Fibroblast of skin of back (primary cell): ENCODE data around the gene CTNNA2.
"Not testable (repeated sequence)": the region's sequence is repeated elsewhere in the genome, so short reads cannot be mapped to it uniquely, and the experiment has no call there.

Experiments used
- DNase-seq: peaks from one replicate; pipeline ENCODE4 v3.0.0-alpha.2; 2013

The CTNNA2 gene

DNA sequence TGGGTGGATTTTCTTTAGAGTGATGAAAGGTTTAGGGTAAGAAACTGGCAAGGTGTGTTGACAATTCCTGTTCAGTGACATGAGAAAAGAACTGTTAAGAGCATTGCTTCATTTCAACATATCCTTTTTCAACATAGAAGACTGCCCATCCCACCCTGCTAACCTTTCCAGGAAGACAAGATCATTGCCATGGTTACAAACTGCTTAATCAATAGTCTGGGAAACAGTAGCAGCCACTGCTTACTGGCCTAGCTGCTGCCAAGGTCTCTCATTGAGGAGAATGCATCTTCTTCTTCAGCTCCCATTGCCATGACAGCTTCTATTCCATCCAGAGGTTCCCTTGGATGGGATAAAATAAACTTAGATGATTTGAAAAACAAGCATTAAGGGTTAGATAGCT lies 579.6 kb downstream of the CTNNA2 start:
- DNase-seq, result no peak

DNA sequence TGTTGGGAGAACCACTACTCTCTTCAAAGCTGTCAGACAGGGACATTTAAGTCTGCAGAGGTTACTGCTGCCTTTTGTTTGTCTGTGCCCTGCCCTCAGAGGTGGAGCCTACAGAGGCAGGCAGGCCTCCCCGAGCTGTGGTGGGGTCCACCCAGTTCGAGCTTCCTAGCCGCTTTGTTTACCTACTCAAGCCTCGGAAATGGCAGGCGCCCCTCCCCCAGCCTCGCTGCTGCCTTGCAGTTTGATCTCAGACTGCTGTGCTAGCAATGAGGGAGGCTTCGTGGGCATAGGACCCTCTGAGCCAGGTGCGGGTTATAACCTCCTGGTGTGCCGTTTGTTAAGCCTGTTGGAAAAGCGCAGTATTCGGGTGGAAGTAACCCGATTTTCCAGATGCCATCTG lies 585.7 kb downstream of the CTNNA2 start:
- not testable (repeated sequence) for DNase-seq

DNA sequence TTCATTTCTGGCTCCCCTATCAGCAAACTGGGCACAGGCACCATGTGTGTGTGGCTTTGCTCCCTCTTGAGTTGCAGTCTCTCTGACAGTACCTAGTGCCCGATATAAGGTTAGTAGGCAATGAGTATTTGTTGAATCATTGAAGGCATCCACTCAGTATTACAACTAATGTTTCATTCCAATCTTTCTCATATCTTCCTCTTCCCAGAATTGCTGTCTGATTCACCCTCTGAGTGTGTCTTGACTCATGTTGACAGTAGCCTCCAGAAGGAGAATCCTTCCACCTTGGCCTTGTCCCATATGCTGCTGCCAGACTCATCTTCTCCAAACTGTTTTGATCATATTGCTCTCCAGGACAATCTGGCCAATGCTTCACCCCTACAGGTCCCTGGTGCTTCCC lies 589.2 kb downstream of the CTNNA2 start:
- DNase-seq, result peak; percentile 92

DNA sequence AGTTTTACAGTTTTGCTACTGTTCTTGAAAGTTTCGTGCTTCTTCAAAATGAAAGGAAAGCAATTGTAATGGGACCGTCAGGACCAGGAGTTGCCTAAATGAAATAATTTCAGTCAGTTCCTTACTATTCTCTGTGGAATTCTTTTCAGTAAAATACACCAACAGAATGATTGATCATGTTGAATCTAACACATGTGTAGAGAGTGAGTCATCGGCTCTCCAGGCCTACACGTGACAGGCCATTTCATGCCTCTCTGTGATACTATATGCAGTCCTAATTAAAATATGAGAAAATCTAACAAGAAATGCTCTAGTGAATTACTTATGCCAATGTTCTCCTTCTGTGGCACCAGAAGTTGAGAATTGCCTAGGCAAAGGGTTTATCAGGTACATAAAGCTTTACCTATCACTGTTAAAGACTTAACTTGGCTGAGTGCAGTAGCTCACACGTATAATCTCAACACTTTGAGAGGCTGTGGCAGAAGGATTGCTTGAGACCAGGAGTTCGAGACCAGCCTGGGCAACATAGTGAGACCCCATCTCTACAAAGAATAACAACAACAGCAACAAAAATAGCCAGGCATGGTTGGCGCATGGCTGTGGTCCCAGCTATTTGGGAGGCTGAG lies 592.3 kb downstream of the CTNNA2 start:
- DNase-seq, result peak; percentile 44

DNA sequence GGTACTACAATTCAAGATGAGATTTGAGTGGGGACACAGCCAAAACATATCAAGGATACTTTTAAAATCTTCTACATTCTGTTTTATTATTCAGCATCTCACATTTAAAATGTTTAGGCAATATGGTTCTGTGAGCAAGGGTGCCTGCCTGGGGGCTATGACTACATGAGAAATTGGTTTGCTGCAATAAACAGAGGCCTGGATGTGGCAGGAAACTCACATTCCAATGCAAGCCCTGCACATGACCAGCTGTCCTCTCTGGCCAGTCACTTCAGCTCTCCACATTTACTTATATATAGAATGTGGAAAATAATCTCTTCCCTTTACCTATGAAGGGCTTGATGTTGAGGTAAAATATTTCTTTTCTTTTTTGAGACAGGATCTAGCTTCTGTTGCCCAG lies 598.3 kb downstream of the CTNNA2 start:
- DNase-seq, result peak; percentile 1

DNA sequence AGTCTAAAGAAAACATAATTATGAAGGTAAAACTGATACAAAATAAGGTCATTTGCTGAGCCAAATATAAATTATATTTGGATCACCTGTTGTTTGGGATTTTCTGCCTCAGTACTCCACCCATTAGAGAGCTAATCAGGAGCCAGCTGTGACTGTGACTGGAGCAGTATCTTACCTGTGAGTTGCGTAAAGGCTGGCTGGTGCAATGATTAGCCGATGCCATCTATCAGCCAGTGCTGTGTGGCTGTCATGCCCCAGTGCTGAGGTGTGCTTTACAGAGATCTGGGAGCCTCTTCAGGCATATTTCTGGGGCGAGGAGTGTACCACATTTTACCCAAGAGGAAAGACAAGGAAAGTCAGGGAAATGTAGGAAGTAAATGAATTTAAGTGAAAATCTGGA lies 599.9 kb downstream of the CTNNA2 start:
- DNase-seq, result no peak

DNA sequence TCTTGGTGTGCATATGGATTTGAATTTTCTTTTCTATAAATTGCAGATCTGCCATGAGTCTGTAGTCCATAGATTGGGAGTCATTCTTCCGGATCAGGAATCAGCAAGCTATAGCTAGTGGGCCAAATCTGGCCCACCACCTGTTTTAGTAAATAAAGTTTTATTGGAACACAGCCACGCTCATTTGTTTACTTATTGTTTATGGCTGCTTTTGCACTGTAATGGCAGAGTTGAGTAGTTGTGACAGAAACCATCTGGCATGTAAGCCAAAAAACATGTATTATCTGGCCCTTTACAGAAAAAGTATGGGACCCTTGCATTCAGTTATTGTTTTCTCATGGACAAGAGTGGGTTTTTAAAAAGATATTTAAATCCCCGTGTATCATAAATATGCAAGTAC lies 600.5 kb downstream of the CTNNA2 start:
- no peak for DNase-seq

DNA sequence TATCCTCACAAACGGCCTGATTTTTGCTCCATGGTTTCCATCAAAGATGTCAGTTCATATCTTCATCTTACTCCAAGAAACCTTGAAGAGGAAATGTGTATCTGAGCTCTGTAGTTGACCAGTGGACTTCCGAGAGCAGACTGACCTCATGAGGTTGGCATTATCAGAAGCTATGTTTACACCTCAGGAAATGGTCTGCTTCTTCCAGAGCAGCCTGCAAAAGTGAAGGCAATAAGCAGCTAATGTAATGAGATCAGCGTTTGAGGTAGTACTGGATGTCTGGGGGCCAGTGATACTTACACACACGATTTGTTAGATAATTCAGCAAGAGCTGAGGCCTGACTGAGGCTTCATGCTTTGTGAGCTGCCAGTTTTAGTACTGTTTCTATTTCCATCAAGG lies 602.0 kb downstream of the CTNNA2 start:
- no peak for DNase-seq

DNA sequence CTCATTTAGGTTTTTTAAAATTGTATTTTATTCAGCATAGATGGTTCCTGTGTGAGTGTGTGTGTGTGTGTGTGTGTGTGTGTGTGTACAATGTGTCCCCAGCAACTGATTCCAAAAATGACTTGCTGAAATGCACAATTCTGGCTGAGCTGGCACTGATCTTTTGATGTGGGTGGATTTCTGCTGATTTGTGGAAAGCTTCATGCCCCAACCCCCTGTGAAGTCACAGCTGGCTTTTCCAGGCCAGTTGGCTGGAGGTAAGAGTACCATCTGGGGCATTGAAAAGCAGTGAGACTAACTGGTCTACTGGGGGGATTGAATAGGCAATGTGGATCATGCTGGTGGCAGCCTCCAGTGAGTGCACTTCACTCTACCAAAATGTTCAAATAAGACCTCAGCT lies 604.5 kb downstream of the CTNNA2 start:
- no peak for DNase-seq

DNA sequence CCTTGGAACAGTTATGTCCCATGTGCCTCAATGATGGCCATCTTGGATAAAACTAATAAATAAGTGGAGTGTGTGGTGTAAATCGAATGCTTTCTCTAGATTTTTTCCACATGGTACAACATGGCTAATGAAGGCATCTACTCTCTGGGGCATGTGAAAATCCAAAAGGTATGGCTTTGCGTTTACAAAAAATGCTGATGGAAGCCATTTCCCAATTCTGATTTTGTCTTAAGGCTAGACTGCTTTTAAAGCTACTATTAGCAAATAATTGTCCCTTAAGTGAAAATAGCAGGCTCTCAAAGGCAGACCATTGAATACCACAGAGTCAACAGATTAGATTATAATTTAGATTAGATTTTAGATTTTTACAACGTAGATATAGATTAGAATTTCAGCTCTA lies 608.0 kb downstream of the CTNNA2 start:
- DNase-seq, result no peak

DNA sequence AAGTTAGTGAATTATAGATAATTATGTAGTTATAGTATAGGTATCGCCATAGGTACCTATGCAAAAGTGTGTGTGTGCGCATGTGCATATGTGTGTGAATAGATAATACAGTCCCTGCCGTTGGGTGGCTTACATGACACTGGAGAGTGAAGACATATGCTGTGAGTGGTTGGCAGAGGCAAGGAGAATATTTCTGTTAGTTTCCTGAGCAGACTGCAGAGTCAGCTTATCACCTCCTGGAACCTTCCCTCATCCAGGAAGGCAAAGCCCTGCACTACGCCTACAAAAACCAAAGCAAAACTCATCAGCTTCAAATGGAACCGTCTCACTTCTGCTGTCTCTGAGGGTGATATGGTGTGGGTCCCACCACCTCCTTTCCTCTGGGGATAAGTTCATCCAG lies 609.8 kb downstream of the CTNNA2 start:
- DNase-seq, result no peak

DNA sequence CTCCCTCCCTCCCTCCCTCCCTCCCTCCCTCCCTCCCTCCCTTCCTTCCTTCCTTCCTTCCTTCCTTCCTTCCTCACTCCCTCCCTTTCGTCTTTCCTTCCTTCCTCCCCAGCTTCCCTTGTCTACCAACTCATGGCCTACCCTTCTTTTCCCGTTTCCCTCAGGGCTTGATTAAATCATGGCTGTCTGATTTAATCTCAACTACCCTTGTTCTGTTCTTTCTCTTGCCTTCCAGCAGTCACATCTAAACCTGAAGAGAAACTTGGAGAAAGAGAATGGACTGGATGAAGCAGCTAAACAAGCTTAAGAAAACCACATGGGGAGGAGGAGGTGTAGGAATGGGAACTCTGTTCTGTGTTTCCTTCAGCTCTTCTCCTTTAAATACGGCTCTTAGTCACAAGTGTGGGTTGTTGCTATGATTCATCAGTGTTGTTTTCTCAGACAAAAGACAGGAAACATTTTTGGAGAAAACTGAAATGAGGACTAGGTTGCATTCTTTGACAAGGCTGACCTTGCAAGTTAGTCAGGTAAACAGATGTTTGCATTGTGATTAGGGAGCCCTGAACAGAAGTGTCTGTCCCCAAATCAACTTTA lies 613.8 kb downstream of the CTNNA2 start:
- peak; percentile 48 for DNase-seq

DNA sequence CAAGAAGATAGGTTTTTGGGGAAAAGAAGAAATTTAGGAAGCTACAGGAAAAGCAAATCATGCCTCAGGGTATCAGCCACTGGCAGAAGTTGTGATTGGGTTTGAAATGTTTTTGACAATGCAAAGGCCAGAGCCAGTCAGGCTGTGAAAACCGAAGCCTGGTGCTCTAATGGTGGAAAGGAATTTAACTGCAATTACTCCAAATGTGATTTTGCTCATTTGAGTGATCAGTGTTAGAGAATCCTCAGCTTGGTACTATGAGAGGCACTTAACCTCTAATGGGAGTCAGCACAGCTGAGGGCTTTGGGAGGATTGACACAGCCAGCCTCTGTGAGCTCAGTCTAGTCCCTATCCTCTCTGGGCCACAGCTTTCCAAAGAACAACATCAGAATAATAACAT lies 615.2 kb downstream of the CTNNA2 start:
- DNase-seq, result no peak

DNA sequence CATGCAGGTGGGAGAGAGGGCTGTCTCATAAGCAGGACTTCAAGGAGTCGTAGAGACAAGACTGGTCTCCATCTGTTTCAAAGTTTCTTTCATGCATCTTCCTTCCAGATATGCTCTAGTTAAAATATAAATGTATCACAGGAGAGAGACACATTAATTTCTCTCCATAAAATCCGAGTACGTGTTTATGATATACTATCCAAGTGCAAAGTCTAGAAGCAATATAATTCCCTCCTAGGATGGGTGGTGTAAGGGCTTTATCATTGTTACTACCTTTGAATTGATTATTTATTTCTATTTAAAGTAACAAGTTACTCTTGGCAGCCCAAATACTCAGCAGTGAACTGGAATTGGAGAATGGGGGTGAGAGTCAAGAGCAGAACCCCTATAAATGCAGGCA lies 619.4 kb downstream of the CTNNA2 start:
- DNase-seq, result no peak

DNA sequence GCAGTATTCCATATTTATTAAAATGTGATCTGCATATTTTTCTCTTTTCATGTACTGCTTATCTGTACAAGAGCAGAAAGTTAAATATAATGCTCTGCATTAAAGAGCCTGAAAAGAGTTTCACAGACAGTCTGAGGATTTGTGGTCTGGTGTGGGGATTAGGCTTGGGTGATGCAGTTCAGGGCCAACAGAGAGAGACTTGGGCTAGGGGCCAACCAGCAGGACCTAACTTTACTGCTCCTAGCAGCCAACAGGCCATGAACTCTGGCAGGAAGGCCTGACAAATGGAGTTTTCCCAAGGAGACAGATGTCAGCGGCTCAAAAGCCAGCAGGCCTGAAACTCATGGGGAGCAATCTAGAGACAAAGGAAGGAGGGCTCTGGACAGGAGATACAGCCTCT lies 622.1 kb downstream of the CTNNA2 start:
- no peak for DNase-seq

DNA sequence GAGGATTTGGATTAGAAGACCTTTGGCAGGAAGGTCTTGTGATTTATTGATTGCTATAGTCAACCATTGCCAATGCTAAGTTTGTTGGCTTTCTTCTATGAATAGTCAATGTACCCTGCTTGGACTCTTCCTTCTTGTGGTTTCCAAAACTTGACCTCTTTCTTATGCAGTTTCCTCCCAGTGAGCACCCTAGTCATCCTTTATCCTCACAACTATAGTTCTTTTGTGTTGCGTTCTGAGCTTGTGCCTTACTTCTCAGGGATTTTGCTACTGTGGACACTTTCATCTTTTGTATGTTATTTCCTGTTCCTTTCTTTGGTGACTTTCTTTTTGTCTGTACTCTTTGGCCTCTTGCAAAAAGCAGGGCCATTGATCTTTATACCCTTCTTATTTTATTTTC lies 623.5 kb downstream of the CTNNA2 start:
- no peak for DNase-seq

DNA sequence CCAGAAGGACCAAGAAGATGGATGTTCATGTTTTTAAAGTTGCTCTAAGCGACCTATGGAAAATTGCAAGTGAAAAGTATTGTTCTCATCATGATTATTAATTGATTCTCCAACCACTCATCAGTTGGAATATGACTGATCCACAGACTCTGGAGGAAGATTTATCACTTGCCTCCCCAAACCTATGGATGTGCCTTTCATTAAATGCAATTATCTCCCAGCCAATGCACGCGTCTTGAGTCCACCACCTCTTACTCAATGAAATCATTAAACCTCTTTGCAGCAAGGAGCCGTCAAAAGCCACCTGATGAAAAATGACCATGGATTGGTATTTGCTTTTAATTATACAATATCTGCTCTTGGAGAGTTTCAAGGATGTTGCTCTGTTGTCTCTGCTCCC lies 626.1 kb downstream of the CTNNA2 start:
- DNase-seq, result no peak

DNA sequence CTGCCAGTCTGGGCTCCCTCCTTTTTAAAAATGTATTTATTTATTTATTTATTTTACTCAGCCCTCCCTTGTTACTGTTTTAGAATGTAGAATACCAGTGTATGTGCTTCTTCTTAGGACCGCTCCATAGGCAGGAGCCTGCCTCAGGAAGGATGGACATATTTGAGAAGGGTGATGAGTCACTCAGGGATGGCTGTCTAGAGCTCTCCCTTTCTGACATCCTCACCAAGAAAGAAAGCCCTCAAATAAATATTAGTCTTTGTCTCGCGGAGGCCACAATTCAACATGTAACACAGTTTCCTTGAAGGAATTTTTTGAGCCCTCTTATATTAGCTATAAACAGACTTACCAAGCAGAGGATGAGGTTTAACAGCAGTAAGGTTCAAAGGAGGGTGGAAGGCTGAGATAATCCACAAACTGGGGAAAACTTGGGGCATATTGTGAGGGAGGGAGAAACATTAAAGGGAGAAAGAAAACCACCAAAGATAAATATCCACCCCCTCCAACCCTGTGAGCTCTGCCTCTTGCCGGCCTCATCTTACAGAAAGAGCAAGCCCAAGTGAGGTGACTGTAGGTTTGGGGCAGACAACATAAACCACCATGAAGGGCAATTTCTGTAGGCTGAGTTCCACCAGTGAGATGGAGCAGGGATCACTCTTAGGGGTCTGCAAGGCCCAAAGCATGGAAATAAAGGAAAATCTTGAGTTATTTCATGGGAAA lies 628.3 kb downstream of the CTNNA2 start:
- peak; percentile 17 for DNase-seq

DNA sequence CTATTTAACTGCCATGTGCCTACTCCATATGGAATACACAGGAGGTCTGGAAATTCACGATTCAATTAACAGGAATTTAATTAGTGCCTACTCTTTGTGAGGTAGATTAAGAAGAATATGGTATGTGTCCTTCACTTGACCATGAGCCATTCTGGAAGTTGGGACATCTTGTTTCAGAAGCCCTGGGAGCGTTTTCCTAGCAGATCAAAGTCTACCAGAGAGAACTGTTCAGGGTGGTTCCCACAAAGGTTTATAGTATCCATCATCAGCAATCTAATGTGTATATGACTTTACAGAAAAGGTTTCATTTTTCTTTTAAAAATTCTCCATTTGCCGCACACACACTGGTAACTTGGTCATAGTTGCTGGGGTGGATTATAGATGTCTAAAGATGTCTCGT lies 632.6 kb downstream of the CTNNA2 start:
- DNase-seq, result no peak

DNA sequence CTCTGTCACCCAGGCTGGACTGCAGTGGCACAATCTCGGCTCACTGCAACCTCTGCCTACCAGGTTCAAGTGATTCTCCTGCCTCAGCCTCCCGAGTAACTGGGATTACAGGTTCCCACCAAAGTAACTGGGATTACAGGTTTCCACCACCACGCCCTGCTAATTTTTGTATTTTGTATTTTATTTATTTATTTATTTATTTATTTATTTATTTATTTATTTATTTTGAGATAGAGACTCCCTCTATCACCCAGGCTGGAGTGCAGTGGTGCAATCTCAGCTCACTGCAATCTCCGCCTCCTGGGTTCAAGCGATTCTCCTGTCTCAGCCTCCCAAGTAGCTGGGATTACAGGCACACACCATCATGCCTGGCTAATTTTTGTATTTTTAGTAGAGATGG lies 633.9 kb downstream of the CTNNA2 start:
- not testable (repeated sequence) for DNase-seq

DNA sequence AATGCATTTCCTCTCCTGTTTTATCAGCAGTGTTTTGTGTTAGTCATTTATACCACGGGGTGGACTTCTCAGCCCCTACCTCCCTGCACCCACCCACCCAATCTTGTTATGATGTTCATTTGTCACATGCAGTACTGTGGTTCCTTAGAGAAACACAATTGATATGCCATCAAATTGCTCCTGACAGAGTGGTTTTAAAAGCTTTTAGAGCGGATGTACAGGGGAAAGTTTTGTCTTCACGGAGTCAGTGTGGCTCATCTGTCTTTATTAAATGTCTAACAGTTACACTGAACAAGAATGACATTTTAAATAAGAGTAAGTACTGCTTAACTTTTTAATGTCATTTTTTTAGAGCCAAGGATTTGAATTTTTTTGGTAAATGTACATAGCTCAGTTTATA lies 634.8 kb downstream of the CTNNA2 start:
- no peak for DNase-seq

DNA sequence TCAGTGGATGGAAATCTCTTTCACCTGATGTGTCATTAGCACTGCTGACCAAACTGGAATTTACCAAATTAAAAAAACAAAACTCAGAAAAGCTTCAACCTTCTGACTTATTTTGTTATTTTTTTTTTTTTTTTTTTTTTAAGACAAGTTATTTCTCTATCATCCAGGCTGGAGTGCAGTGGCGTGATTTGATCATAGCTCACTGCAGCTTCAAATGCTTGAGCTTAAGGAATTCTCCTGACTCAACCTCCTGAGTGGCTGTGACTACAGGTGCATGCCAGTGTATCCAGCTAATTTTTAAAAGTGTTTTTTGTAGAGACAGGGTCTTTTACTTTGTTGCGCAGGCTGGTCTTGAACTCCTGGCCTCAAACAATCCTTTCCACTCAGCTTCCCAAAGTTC lies 636.1 kb downstream of the CTNNA2 start:
- no peak for DNase-seq

DNA sequence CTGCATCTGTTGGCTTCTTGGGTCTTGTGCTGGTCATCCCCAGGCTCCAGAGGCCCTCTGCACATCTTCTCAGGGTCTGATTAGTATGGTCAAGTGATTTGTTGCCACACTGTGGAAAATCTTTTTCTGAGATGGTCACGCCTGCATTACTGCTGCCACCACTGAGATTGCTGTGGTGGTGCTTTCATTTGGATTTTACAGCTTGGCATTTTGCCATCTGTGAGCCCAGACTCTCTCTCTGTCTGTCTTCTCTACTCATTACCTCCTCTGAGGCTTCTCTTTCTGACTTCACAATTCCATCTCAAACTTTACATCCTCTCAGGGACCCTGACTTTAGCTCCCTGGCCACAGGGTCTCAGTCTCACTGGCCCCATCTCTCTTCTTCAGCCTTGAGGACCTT lies 637.1 kb downstream of the CTNNA2 start:
- no peak for DNase-seq

DNA sequence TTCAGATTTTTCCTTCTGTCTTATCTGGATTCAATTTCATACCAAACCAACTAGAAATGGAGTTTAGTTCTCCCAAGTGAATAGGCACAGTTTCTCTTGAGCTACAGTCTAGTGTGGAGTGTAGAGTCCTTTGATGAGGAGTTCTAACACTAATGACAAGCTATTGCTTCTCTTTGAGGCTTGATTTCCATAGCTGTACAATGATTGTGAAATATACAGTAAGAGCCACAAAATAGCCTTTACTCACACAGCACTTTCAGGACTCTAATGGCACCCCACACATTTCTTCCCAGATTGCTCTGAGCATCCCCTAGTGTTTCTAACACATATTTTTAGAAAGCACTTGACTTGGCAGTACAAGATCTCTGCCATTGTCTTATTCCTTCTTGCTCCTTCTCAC lies 638.4 kb downstream of the CTNNA2 start:
- DNase-seq, result no peak
